ENCODE data around the gene CYBB. TPM values are rescaled to one million over a fixed set of nuclear protein-coding genes. Genes with fewer than 3 reads are reported as not detected.

The CYBB gene
- total and polyA plus RNA-seq, 2 of the 4 experiments (the other 2 are of a cell fraction): not detected

DNA sequence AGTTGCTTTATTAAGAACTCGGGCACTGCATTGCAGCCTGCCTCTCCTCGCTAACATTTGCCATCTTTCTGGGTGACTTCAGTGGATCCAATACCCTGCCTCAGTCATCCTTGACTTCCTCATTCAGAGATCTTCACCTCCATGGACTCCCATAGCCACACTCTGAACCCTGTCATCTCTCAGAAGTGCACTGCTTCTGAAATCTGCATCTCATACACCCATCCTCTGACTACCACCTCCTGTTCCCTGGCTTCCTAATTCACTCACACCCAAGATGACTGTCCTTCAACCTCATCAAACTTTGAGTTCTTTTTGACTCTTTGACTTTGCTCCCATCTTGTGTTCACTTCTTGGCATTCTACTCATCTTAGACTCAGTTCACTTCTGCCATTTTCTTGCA is 25.3 kb upstream of the CYBB start:
- 63% methylated on average over 1 of the region's 2 CpGs; no CpG with 5 or more reads in 1 of the 2 experiments for WGBS, 2 experiments (ENCODE audit: extremely low coverage in 2 of 2, insufficient read length in 1 of 2)
- in situ Hi-C loops (cut with MboI; ENCODE audit: low sequenced_read_pairs): no loop called here

More for the DNA sequence above, 25.3 kb upstream of the CYBB start:
- Histone ChIP-seq H2BK15ac (ENCODE audit: low read depth, low read length) (no peak overlapping the region), H3K9me3 (ENCODE audit: control insufficient read depth, insufficient read depth, low read length) (no peaks in the 10 kb centered on the region), H4K20me1 (ENCODE audit: insufficient read depth, low read length) (no peaks in the 10 kb centered on the region), H3K27ac (ENCODE audit: insufficient read depth, low read length) (no peak overlapping the region), H3K9me1 (ENCODE audit: insufficient read depth, low read length) (no peaks in the 10 kb centered on the region), H2AFZ (replicated peaks; ENCODE audit: low read length, poor library complexity) (no peak overlapping the region), H3K79me1 (ENCODE audit: low read depth in 1 of 2, low read length in 2 of 2) (no peaks in the 10 kb centered on the region), H4K8ac (ENCODE audit: low read depth in 2 of 2, low read length in 2 of 2) (no peak overlapping the region), H2BK20ac (ENCODE audit: low read depth, low read length) (no peak overlapping the region), H4K91ac (ENCODE audit: insufficient read depth, low read depth, low read length) (no peak overlapping the region), H3K4me3 (ENCODE audit: insufficient read depth, low read depth, low read length) (no peak overlapping the region), H2BK120ac (ENCODE audit: low read depth, low read length) (no peak overlapping the region), H2AK5ac (ENCODE audit: low read depth, low read length) (no peak overlapping the region), H3K9ac (ENCODE audit: low read depth, low read length) (no peak overlapping the region), H3K56ac (ENCODE audit: extremely low read depth, insufficient read depth, low read length) (no peak overlapping the region), H3K36me3 (ENCODE audit: control insufficient read depth, insufficient read depth, low read length) (no peaks in the 10 kb centered on the region), H4K5ac (ENCODE audit: low read depth, low read length) (no peak overlapping the region), H2AK9ac (replicated peaks; ENCODE audit: low read depth, low read length, poor library complexity) (no peak overlapping the region), H3K4me1 (ENCODE audit: control insufficient read depth, insufficient read depth, low read length) (no peaks in the 10 kb centered on the region), H3K4ac (ENCODE audit: low read depth, low read length) (no peak overlapping the region), H3K18ac (ENCODE audit: low read depth, low read length) (no peak overlapping the region), H3K14ac (replicated peaks; ENCODE audit: low read depth, low read length) (no peak overlapping the region), H3K4me2 (ENCODE audit: low read depth, low read length) (no peak overlapping the region), H3K23ac (ENCODE audit: low read depth, low read length) (no peak overlapping the region), H2BK5ac (ENCODE audit: low read depth, low read length, poor library complexity, severe bottlenecking) (no peak overlapping the region), H3K27me3 (ENCODE audit: control insufficient read depth, insufficient read depth, low read length) (peaks cover 4% of the 10 kb centered on the region)
- ChIA-PET POLR2A (ENCODE audit: unreplicated experiment) (no interaction called here), CTCF (no interaction called here)
- BruUV-seq (replicated peaks): no TSS peak
- intact Hi-C loops (cut with micrococcal nuclease) (no loop called here), dilution Hi-C loops (cut with HindIII; ENCODE audit: low sequenced_read_pairs, unreplicated experiment) (no loop called here)
- ATAC-seq (ENCODE audit: low read depth) (no peak), DNase-seq (no peak)
- TF ChIP-seq, protein P1, sequence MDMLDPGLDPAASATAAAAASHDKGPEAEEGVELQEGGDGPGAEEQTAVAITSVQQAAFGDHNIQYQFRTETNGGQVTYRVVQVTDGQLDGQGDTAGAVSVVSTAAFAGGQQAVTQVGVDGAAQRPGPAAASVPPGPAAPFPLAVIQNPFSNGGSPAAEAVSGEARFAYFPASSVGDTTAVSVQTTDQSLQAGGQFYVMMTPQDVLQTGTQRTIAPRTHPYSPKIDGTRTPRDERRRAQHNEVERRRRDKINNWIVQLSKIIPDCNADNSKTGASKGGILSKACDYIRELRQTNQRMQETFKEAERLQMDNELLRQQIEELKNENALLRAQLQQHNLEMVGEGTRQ (IDR thresholded peaks at IDR 0.05; ENCODE audit: low read depth, low read length): no peak
- TF ChIP-seq, protein P2, sequence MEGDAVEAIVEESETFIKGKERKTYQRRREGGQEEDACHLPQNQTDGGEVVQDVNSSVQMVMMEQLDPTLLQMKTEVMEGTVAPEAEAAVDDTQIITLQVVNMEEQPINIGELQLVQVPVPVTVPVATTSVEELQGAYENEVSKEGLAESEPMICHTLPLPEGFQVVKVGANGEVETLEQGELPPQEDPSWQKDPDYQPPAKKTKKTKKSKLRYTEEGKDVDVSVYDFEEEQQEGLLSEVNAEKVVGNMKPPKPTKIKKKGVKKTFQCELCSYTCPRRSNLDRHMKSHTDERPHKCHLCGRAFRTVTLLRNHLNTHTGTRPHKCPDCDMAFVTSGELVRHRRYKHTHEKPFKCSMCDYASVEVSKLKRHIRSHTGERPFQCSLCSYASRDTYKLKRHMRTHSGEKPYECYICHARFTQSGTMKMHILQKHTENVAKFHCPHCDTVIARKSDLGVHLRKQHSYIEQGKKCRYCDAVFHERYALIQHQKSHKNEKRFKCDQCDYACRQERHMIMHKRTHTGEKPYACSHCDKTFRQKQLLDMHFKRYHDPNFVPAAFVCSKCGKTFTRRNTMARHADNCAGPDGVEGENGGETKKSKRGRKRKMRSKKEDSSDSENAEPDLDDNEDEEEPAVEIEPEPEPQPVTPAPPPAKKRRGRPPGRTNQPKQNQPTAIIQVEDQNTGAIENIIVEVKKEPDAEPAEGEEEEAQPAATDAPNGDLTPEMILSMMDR (conservative IDR thresholded peaks at IDR 0.05; ENCODE audit: low read depth, low read length): no peak
- TF ChIP-seq CHD1 (IDR thresholded peaks at IDR 0.05; ENCODE audit: low read depth, low read length): no peak
- TF ChIP-seq FOS (IDR thresholded peaks at IDR 0.05; ENCODE audit: low read depth, low read length): no peak
- no peak for TF ChIP-seq SMC3 (IDR thresholded peaks at IDR 0.05; ENCODE audit: low read depth, low read length)
- TF ChIP-seq CEBPB (IDR thresholded peaks at IDR 0.05; ENCODE audit: low read depth, low read length): no peak
- TF ChIP-seq RFX5 (IDR thresholded peaks at IDR 0.05; ENCODE audit: low read depth, low read length): no peak
- no peak for TF ChIP-seq NFE2L2 (IDR thresholded peaks at IDR 0.05; ENCODE audit: low read depth, low read length)
- TF ChIP-seq BHLHE40 (IDR thresholded peaks at IDR 0.05; ENCODE audit: low read depth, low read length): no peak
- TF ChIP-seq MAFK (IDR thresholded peaks at IDR 0.05; ENCODE audit: low read depth, low read length): no peak
- no peak for TF ChIP-seq RAD21 (IDR thresholded peaks at IDR 0.05; ENCODE audit: low read length)
- no peak for TF ChIP-seq MXI1 (IDR thresholded peaks at IDR 0.05; ENCODE audit: borderline replicate concordance, low read depth, low read length)
- no peak for TF ChIP-seq RCOR1 (IDR thresholded peaks at IDR 0.05; ENCODE audit: insufficient replicate concordance, low read length)

All from IMR-90 (cell line).